CD4-positive, CD25-positive, alpha-beta regulatory T cell (primary cell): ENCODE data around the gene PAM16. TPM values are rescaled to one million over a fixed set of nuclear protein-coding genes. Genes with fewer than 3 reads are reported as not detected.
"Not testable (repeated sequence)": the region's sequence is repeated elsewhere in the genome, so short reads cannot be mapped to it uniquely, and the experiment has no call there.

Source experiments
- ATAC-seq, 2 donors: fragments of 150-1000 bp; cut with Tn5 transposase; one replicate each; pipeline ENCODE4 v1.10.0; 2021; ENCODE audit warnings: low read depth in 2 of 2, moderate number of reproducible peaks in 2 of 2, moderate library complexity in 1 of 2
- DNase-seq, 3 donors: peaks; one replicate each; pipeline versions ENCODE4 v3.0.0 to v3.0.0-alpha.2; 2012 to 2022; ENCODE audit warnings: mixed read lengths in 1 of 3
- H3K27ac ChIP-seq: one replicate; pipeline ENCODE4 v1.7.0; 2013; ENCODE audit warnings: mild to moderate bottlenecking, low read length; ENCODE audit not compliant: insufficient read depth, poor library complexity, severe bottlenecking
- H3K27me3 ChIP-seq: one replicate; pipeline ENCODE4 v1.7.0; 2013; ENCODE audit warnings: low read length; ENCODE audit not compliant: control insufficient read depth, insufficient read depth
- H3K36me3 ChIP-seq: one replicate; pipeline ENCODE4 v1.7.0; 2013; ENCODE audit warnings: mild to moderate bottlenecking, low read length, moderate library complexity; ENCODE audit not compliant: control insufficient read depth, insufficient read depth
- H3K4me1 ChIP-seq: 2 replicates; pipeline ENCODE4 v1.7.0; 2013; ENCODE audit warnings: mild to moderate bottlenecking, low read length; ENCODE audit not compliant: insufficient read depth, control insufficient read depth, poor library complexity, severe bottlenecking
- H3K4me3 ChIP-seq: one replicate; pipeline ENCODE4 v1.7.0; 2013; ENCODE audit warnings: low read depth, mild to moderate bottlenecking, low read length, moderate library complexity
- H3K9me3 ChIP-seq, 2 experiments: 1 replicate in 1 of 2; 2 replicates in 1 of 2; pipeline ENCODE4 v1.7.0; 2013; ENCODE audit warnings: low read length in 2 of 2, mild to moderate bottlenecking in 1 of 2, moderate library complexity in 1 of 2; ENCODE audit not compliant: control insufficient read depth in 2 of 2
- H3K27ac Mint-ChIP-seq, 3 donors: one replicate each; pipeline ENCODE4 v1.8.0; 2020 to 2022; ENCODE audit warnings: mild to moderate bottlenecking in 3 of 3, mixed read lengths in 3 of 3, moderate library complexity in 2 of 3
- H3K27me3 Mint-ChIP-seq: one replicate; pipeline ENCODE4 v1.8.0; 2022; ENCODE audit warnings: mild to moderate bottlenecking, mixed read lengths
- H3K36me3 Mint-ChIP-seq: one replicate; pipeline ENCODE4 v1.8.0; 2020; ENCODE audit warnings: mixed read lengths
- H3K4me1 Mint-ChIP-seq, 4 donors: one replicate each; pipeline ENCODE4 v1.8.0; 2020 to 2022; ENCODE audit warnings: mixed read lengths in 4 of 4, mild to moderate bottlenecking in 1 of 4
- H3K4me3 Mint-ChIP-seq, 4 donors: one replicate each; pipeline ENCODE4 v1.8.0; 2020 to 2022; ENCODE audit warnings: mild to moderate bottlenecking in 4 of 4, mixed read lengths in 4 of 4, moderate library complexity in 3 of 4
- H3K9me3 Mint-ChIP-seq, 7 donors: one replicate each; pipeline ENCODE4 v1.8.0; 2020 to 2022; ENCODE audit warnings: mixed read lengths in 7 of 7, mild to moderate bottlenecking in 3 of 7, moderate library complexity in 2 of 7
- polyA plus RNA-seq, 4 donors: library from polyadenylated mRNA; unstranded; fragments of 300-500 nt; fragmentation: Illumina TruSeq; gene quantifications; one replicate each; pipeline ENCODE4 v1.2.3, GENCODE V29; 2021
- total RNA-seq: library from RNA; stranded (reverse); gene quantifications from one replicate; pipeline ENCODE4 v1.2.3, GENCODE V29; 2022

The PAM16 gene
- total and polyA plus RNA-seq, 5 donors from 2014 or later: 26.2 to 44.9 (median 39.6) TPM

DNA sequence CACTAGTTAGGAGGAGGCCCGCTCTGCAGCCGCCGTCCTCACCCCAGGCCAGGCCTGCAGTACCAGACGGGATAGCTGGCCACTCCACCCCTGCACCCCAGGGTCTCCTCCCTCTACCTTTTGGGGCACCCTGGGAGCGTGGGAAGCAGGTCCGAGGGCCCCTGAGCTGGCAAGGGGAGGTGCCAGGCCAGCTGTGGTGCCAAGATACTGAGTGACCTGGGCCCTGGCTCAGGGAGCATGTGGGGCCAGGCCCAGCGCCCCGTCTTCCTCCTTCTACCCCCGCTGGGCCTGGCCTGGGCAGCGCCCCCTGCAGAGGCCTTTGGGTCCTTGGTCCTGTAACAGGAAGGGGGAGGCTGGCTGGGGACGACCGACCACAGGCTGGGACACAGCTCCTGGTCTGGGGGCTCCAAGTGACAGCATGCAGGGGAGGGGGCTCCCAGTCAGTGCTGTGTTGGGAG lies 13.0 kb downstream of the PAM16 start:
- H3K9me3 ChIP-seq: no peaks in the 10 kb centered on the region
- H3K27me3 ChIP-seq: no peaks in the 10 kb centered on the region
- Mint-ChIP-seq H3K27me3 (no peaks in the 10 kb centered on the region), H3K4me3 (no peak overlapping the region), H3K36me3 (no peaks in the 10 kb centered on the region), H3K9me3 (no peaks in the 10 kb centered on the region), H3K27ac (no peak overlapping the region), H3K4me1 (no peaks in the 10 kb centered on the region)
- H3K27ac ChIP-seq: no peak overlapping the region
- no peaks in the 10 kb centered on the region for H3K4me1 ChIP-seq
- no peak for DNase-seq
- no peak overlapping the region for H3K4me3 ChIP-seq
- ATAC-seq: no peak
- H3K36me3 ChIP-seq: peaks cover 14% of the 10 kb centered on the region

DNA sequence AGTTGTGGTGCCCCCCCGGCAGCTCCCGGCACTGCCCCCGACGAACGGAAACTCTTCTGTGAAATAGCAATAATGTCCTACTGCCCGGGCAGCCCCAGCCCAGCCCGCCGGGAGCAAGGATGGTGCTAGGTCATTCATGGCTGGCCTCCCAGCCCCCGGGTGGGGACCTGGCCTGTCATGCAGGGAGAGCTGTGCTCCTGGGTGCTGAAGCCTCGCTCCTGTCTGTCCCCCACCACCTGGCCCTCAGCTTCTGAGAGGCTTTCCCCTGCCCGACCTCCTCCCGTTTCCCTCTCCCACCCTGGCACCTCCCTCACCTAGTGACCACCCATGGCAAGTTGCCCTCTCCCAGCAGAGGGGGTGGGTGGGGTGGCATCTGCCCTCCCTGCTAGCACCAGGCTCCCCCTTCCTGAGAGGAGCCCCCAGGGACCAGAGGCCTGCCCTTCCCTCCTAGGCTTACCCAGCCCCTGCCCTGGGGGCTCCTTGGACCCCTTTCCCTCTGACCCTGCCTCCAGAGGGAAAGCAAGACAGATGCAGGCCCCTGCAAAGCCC lies 13.5 kb downstream of the PAM16 start:
- H3K27ac ChIP-seq: no peak overlapping the region
- ATAC-seq (no peak), DNase-seq (no peak)
- Mint-ChIP-seq H3K27ac (no peak overlapping the region), H3K9me3 (no peaks in the 10 kb centered on the region), H3K27me3 (no peaks in the 10 kb centered on the region), H3K4me1 (no peaks in the 10 kb centered on the region), H3K4me3 (no peak overlapping the region), H3K36me3 (no peaks in the 10 kb centered on the region)
- H3K36me3 ChIP-seq: peaks cover 14% of the 10 kb centered on the region
- H3K9me3 ChIP-seq: no peaks in the 10 kb centered on the region
- no peak overlapping the region for H3K4me3 ChIP-seq
- no peaks in the 10 kb centered on the region for H3K27me3 ChIP-seq
- H3K4me1 ChIP-seq: no peaks in the 10 kb centered on the region

- Histone ChIP-seq H3K27ac (no peak overlapping the region), H3K27me3 (no peaks in the 10 kb centered on the region), H3K4me3 (no peak overlapping the region), H3K36me3 (peaks cover 14% of the 10 kb centered on the region), H3K4me1 (no peaks in the 10 kb centered on the region), H3K9me3 (no peaks in the 10 kb centered on the region)
- H3K36me3 Mint-ChIP-seq: no peaks in the 10 kb centered on the region
- H3K27me3 Mint-ChIP-seq: no peaks in the 10 kb centered on the region
- no peak overlapping the region for H3K27ac Mint-ChIP-seq
- H3K4me3 Mint-ChIP-seq: no peak overlapping the region
- H3K9me3 Mint-ChIP-seq: no peaks in the 10 kb centered on the region
- ATAC-seq (no peak), DNase-seq (no peak)
- H3K4me1 Mint-ChIP-seq: no peaks in the 10 kb centered on the region
Measured at GRCh38 chr16:4336701-4337539, 14.2 kb downstream of the PAM16 start.

DNA sequence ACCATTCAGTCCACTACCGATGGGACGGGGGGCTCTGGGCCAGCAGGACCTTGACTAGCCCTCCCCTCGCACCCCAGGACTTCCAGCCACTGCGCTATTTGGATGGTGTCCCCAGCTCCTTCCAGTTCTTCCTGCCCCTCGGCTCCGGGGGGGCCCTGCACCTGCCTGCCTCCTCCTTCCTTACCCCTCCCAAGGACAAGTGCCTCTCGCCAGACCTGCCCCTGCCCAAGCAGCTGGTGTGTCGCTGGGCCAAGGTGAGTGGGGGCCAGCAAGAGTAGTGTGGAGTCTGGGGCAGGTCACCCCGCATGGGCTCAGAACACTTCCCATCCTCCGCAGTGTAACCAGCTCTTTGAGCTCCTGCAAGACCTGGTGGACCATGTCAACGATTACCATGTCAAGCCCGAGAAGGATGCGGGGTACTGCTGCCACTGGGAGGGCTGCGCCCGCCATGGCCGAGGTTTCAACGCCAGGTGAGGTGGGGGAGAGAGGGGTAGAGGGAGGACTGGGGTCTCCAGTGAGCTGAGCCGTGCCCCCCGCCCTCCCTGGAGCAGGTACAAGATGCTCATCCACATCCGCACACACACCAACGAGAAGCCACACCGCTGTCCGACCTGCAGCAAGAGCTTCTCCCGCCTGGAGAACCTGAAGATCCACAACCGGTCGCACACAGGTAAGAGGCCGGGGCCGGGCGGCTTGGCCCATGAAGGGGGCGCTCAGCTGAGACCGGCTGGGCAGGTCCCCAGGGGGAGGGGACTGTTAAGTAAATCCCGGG lies 16.2 kb downstream of the PAM16 start:
- H3K9me3 Mint-ChIP-seq: no peaks in the 10 kb centered on the region
- no peaks in the 10 kb centered on the region for H3K36me3 Mint-ChIP-seq
- Histone ChIP-seq H3K4me3 (no peak overlapping the region), H3K36me3 (peaks cover 7% of the 10 kb centered on the region), H3K9me3 (no peaks in the 10 kb centered on the region), H3K4me1 (no peaks in the 10 kb centered on the region), H3K27me3 (no peaks in the 10 kb centered on the region), H3K27ac (no peak overlapping the region)
- peaks cover 4% of the 10 kb centered on the region for H3K27me3 Mint-ChIP-seq
- H3K27ac Mint-ChIP-seq: no peak overlapping the region
- no peak for ATAC-seq
- peak overlapping the region in 1 of 4 donors; percentile 54 for H3K4me3 Mint-ChIP-seq
- DNase-seq: no peak
- H3K4me1 Mint-ChIP-seq: peaks cover 0 to under 1% (median 0%) of the 10 kb centered on the region in 4 donors

- not testable (repeated sequence) for ATAC-seq, H3K27me3 ChIP-seq, H3K27ac ChIP-seq, H3K27me3 Mint-ChIP-seq, H3K4me3 ChIP-seq, H3K9me3 ChIP-seq, H3K4me3 Mint-ChIP-seq, H3K4me1 Mint-ChIP-seq, H3K36me3 ChIP-seq, H3K9me3 Mint-ChIP-seq, H3K4me1 ChIP-seq, DNase-seq, H3K36me3 Mint-ChIP-seq, H3K27ac Mint-ChIP-seq
Measured at GRCh38 chr16:4333714-4334113, 17.4 kb downstream of the PAM16 start.

GRCh38 chr16:4333308-4333638 lies 17.8 kb downstream of the PAM16 start:
- Mint-ChIP-seq H3K27ac (no peak overlapping the region), H3K27me3 (peaks cover 4% of the 10 kb centered on the region), H3K4me1 (peaks cover 0 to 7% (median 0%) of the 10 kb centered on the region in 4 donors), H3K9me3 (no peaks in the 10 kb centered on the region), H3K36me3 (no peaks in the 10 kb centered on the region), H3K4me3 (no peak overlapping the region)
- Histone ChIP-seq H3K4me1 (peaks cover 2% of the 10 kb centered on the region), H3K4me3 (no peak overlapping the region), H3K27me3 (no peaks in the 10 kb centered on the region), H3K9me3 (no peaks in the 10 kb centered on the region), H3K27ac (no peak overlapping the region), H3K36me3 (no peaks in the 10 kb centered on the region)
- DNase-seq (no peak), ATAC-seq (no peak)

- Mint-ChIP-seq H3K27me3 (peaks cover 4% of the 10 kb centered on the region), H3K4me1 (peaks cover 0 to 10% (median 0%) of the 10 kb centered on the region in 4 donors), H3K36me3 (no peaks in the 10 kb centered on the region), H3K9me3 (no peaks in the 10 kb centered on the region), H3K27ac (no peak overlapping the region), H3K4me3 (no peak overlapping the region)
- Histone ChIP-seq H3K9me3 (no peaks in the 10 kb centered on the region), H3K27ac (no peak overlapping the region), H3K27me3 (no peaks in the 10 kb centered on the region), H3K36me3 (no peaks in the 10 kb centered on the region), H3K4me1 (peaks cover 7% of the 10 kb centered on the region), H3K4me3 (no peak overlapping the region)
- ATAC-seq (no peak), DNase-seq (no peak)
Measured at GRCh38 chr16:4332623-4333307, 18.4 kb downstream of the PAM16 start.
